Mesothelial cell of epicardium (in vitro differentiated cells): ENCODE measurements around the gene PRR29. TPM values are rescaled to one million over a fixed set of nuclear protein-coding genes. Genes with fewer than 3 reads are reported as not detected.
"Not testable (repeated sequence)": the region's sequence is repeated elsewhere in the genome, so short reads cannot be mapped to it uniquely, and the experiment has no call there.

Experiments used
- DNase-seq, 2 experiments: peaks; one replicate each; pipeline ENCODE4 v3.0.0; 2021; ENCODE audit warnings: low spot score in 2 of 2; ENCODE audit not compliant: unreplicated experiment in 2 of 2
- H3K27ac Mint-ChIP-seq: 2 replicates; pipeline ENCODE4 v1.8.0; 2021; ENCODE audit warnings: mixed read lengths
- H3K27me3 Mint-ChIP-seq: 2 replicates; pipeline ENCODE4 v1.8.0; 2021; ENCODE audit warnings: low read depth, mixed read lengths
- H3K36me3 Mint-ChIP-seq: 2 replicates; pipeline ENCODE4 v1.8.0; 2021; ENCODE audit warnings: mixed read lengths
- H3K4me1 Mint-ChIP-seq: 2 replicates; pipeline ENCODE4 v1.8.0; 2021; ENCODE audit warnings: mixed read lengths
- H3K4me3 Mint-ChIP-seq: 2 replicates; pipeline ENCODE4 v1.8.0; 2021; ENCODE audit warnings: mild to moderate bottlenecking, moderate library complexity, mixed read lengths
- H3K9me3 Mint-ChIP-seq: 2 replicates; pipeline ENCODE4 v1.8.0; 2021; ENCODE audit warnings: mixed read lengths
- CTCF ChIP-seq: fragments of 200-600 bp; sonication (generic); IDR thresholded peaks from one replicate; pipeline ENCODE4 v1.5.0; 2021; ENCODE audit warnings: antibody characterized with exemption; ENCODE audit not compliant: unreplicated experiment
- total RNA-seq: library from RNA; stranded (reverse); gene quantifications from 3 replicates; pipeline ENCODE4 v1.2.1, GENCODE V29; 2021

Gene PRR29
- total RNA-seq, 1 donor from 2014 or later: 2.0 TPM

DNA sequence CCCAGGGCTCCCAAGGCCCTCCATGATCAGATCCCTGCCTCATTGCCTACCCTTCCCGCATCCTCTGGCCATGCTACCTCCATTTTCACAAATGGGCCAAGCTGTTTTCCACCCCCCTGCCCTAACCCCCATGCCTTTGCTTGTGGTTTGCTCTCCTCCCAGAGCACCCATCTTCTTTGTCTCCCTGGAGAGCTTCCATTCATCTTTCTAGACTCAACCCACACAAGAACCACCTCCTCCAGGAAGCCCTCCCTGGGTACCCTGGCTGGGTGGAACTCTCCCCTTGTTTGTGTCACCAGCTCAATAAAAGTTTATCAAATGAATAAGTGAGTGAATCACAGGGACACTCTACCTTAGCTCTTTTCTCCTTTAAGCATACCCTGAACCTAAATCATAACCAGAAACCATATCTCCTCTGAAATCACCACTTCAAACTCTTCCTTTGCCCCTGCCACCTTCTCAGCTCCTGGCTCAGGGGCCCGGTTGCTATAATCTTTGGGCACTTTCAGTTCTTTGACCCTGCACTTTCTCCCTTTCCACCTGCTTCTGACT is 22.5 kb upstream of the PRR29 start:
- Mint-ChIP-seq H3K36me3 (no peaks in the 10 kb centered on the region), H3K27me3 (peaks cover 4% of the 10 kb centered on the region), H3K4me1 (no peaks in the 10 kb centered on the region), H3K27ac (no peak overlapping the region), H3K9me3 (no peaks in the 10 kb centered on the region), H3K4me3 (no peak overlapping the region)
- DNase-seq: no peak
- no peak for TF ChIP-seq CTCF

- no peak for DNase-seq
- no peaks in the 10 kb centered on the region for H3K4me1 Mint-ChIP-seq
- no peaks in the 10 kb centered on the region for H3K36me3 Mint-ChIP-seq
- no peak for TF ChIP-seq CTCF
- H3K9me3 Mint-ChIP-seq: peaks cover 1% of the 10 kb centered on the region
- H3K27ac Mint-ChIP-seq: no peak overlapping the region
- no peak overlapping the region for H3K4me3 Mint-ChIP-seq
- peaks cover 4% of the 10 kb centered on the region for H3K27me3 Mint-ChIP-seq
Measured at GRCh38 chr17:63976702-63977101, 21.4 kb upstream of the PRR29 start.

- DNase-seq: no peak
- no peak overlapping the region for H3K4me3 Mint-ChIP-seq
- peaks cover under 1% of the 10 kb centered on the region for H3K27me3 Mint-ChIP-seq
- H3K27ac Mint-ChIP-seq: no peak overlapping the region
- TF ChIP-seq CTCF: no peak
- H3K4me1 Mint-ChIP-seq: no peaks in the 10 kb centered on the region
- H3K9me3 Mint-ChIP-seq: peaks cover 13% of the 10 kb centered on the region
- H3K36me3 Mint-ChIP-seq: peaks cover 1% of the 10 kb centered on the region
Measured at GRCh38 chr17:63978272-63979200, 19.6 kb upstream of the PRR29 start.

GRCh38 chr17:63982641-63983040 is 15.5 kb upstream of the PRR29 start:
- H3K4me1 Mint-ChIP-seq, H3K4me3 Mint-ChIP-seq, H3K27ac Mint-ChIP-seq, H3K27me3 Mint-ChIP-seq, DNase-seq, H3K36me3 Mint-ChIP-seq: not testable (repeated sequence)
- peaks cover 13% of the 10 kb centered on the region for H3K9me3 Mint-ChIP-seq

GRCh38 chr17:63983320-63983719 is 14.8 kb upstream of the PRR29 start:
- no peak overlapping the region for H3K27ac Mint-ChIP-seq
- H3K9me3 Mint-ChIP-seq: peaks cover 13% of the 10 kb centered on the region
- H3K27me3 Mint-ChIP-seq: no peaks in the 10 kb centered on the region
- no peak for TF ChIP-seq CTCF
- no peak for DNase-seq
- peaks cover 1% of the 10 kb centered on the region for H3K36me3 Mint-ChIP-seq
- H3K4me1 Mint-ChIP-seq: no peaks in the 10 kb centered on the region
- H3K4me3 Mint-ChIP-seq: no peak overlapping the region

- H3K27ac Mint-ChIP-seq: no peak overlapping the region
- peaks cover 3% of the 10 kb centered on the region for H3K4me1 Mint-ChIP-seq
- peaks cover 1% of the 10 kb centered on the region for H3K36me3 Mint-ChIP-seq
- no peak for TF ChIP-seq CTCF
- no peak for DNase-seq
- H3K27me3 Mint-ChIP-seq: no peaks in the 10 kb centered on the region
- H3K9me3 Mint-ChIP-seq: peaks cover 13% of the 10 kb centered on the region
- no peak overlapping the region for H3K4me3 Mint-ChIP-seq
Measured at GRCh38 chr17:63984236-63984635, 13.9 kb upstream of the PRR29 start.
